ENCODE data around the gene ATP6AP1.

DNA sequence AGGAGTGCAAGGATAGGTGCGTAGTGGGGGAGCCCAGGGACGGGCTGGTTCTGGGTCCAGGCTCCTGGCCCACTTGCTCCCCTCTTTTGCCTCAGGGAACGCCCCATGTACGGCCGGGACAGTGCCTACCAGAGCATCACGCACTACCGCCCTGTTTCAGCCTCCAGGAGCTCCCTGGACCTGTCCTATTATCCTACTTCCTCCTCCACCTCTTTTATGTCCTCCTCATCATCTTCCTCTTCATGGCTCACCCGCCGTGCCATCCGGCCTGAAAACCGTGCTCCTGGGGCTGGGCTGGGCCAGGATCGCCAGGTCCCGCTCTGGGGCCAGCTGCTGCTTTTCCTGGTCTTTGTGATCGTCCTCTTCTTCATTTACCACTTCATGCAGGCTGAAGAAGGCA is 47.7 kb upstream of the ATP6AP1 start:
- TF ChIP-seq, protein P1, sequence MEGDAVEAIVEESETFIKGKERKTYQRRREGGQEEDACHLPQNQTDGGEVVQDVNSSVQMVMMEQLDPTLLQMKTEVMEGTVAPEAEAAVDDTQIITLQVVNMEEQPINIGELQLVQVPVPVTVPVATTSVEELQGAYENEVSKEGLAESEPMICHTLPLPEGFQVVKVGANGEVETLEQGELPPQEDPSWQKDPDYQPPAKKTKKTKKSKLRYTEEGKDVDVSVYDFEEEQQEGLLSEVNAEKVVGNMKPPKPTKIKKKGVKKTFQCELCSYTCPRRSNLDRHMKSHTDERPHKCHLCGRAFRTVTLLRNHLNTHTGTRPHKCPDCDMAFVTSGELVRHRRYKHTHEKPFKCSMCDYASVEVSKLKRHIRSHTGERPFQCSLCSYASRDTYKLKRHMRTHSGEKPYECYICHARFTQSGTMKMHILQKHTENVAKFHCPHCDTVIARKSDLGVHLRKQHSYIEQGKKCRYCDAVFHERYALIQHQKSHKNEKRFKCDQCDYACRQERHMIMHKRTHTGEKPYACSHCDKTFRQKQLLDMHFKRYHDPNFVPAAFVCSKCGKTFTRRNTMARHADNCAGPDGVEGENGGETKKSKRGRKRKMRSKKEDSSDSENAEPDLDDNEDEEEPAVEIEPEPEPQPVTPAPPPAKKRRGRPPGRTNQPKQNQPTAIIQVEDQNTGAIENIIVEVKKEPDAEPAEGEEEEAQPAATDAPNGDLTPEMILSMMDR (IDR thresholded peaks at IDR 0.05; ENCODE audit: extremely low read depth in 1 of 2, insufficient read depth in 1 of 2, low read depth in 1 of 2, low read length in 2 of 2): no peak
- TF ChIP-seq POLR2A (IDR thresholded peaks at IDR 0.05; ENCODE audit: low read depth, low read length): no peak
